TTC549 (cell line): ENCODE results near the gene COL4A2.
"Not testable (repeated sequence)": the region's sequence is repeated elsewhere in the genome, so short reads cannot be mapped to it uniquely, and the experiment has no call there.

ENCODE experiments used
- FAIRE-seq: peaks from 2 replicates; lab custom pipeline; 2012; peaks lifted over from hg19 to GRCh38; lab: Jason Lieb, UNC

COL4A2 gene

GRCh38 chr13:110520431-110521295, 213.6 kb downstream of the COL4A2 start:
- FAIRE-seq, result no peak

DNA sequence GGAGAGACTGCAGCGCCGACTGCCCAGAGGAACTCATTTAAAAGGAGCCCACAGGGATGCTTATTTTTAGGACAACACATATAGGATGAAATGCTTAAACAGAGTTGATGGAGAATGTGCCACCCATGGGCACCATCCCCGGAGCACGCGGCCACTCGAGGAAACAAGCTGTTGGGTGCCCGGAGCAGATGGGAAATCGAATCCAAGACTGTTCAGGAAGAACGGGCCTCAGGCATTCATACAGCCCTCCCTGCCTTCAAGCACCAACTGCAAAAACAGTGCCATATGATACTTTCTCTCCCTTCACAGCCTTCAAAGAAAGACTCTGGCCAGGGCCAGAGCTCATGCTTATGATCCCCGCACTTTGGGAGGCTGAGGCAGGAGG, 214.2 kb downstream of the COL4A2 start:
- no peak for FAIRE-seq

GRCh38 chr13:110521946-110522345, 214.9 kb downstream of the COL4A2 start:
- no peak for FAIRE-seq

DNA sequence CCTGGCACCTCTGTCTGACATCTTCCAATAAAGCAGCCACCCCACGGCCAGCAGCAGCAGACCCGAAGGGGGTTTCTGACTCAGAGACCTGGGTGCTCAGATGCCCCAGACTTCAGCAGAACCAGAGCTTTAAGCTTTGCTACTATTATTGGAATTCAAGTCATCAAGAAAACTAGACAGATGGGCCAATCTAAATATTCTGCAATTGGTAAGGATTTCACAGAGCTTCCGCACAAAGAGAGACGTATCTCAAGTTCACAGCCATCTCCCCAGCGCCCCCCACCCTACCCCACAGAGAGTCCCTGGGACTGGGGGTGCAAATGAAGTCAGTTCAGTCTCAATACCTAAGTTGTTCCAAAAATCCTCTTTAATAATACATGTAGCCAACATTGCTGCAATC, 215.6 kb downstream of the COL4A2 start:
- FAIRE-seq, result no peak

DNA sequence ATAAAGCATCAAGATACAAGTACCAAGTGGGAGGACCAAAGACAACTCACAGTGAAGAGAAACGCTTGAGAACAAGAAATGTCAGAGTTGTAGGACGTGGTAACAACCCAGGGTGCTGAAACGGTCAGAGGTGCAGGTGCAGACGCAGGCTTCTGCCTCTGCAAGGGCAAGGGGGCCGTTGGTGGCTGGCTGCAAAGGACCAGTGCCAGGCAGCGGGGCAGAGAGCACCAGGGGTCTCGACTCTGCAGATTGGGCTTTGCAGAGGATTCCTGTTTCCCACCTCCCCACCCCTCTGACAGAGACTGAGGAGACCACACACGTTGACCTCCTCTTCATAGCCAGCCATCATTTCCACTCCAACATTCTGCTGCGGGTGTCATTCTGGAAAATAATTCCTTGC, 216.1 kb downstream of the COL4A2 start:
- no peak for FAIRE-seq

GRCh38 chr13:110523838-110524540, 216.9 kb downstream of the COL4A2 start:
- FAIRE-seq, result no peak

- FAIRE-seq, result no peak
Measured at GRCh38 chr13:110524541-110525257, 217.6 kb downstream of the COL4A2 start.

- FAIRE-seq, result no peak
Measured at GRCh38 chr13:110525328-110526319, 218.5 kb downstream of the COL4A2 start.

DNA sequence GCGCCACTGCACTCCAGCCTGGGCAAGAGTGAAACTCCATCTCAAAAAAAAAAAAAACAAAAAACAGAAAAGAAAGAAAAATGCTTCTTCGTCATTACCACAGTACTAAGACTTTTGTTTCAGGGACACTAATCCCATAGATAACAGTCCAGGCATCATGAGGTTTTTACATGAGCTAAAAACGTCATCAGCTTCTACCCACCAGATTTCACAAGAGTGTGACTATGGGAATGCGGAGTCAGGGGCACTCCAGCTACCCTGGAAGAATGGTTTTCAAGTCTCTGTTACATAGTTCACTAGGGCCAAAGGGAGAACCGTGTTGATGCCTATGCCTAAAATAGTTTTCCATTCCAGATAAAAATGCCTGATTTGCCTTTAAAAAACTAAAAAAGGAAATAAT, 221.3 kb downstream of the COL4A2 start:
- FAIRE-seq, result no peak

DNA sequence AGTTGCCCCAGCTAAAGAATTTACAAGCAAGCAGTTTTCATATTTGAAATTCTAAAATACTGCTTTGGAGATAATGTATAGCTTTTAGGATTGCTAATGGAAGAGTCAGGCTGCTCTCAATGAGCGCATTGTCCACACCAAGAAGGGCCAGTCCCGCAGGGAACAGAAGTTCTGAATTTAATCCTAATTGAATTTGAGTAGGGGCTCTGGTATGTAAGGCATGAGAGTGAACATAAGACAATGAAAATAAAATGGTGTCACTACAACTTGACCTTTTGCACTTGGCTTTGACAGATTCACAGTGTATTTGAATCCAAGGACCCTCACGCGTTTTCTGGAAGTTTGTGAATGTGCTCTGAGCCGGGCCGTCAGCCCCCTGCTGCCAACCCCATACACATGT, 221.8 kb downstream of the COL4A2 start:
- FAIRE-seq, result no peak

DNA sequence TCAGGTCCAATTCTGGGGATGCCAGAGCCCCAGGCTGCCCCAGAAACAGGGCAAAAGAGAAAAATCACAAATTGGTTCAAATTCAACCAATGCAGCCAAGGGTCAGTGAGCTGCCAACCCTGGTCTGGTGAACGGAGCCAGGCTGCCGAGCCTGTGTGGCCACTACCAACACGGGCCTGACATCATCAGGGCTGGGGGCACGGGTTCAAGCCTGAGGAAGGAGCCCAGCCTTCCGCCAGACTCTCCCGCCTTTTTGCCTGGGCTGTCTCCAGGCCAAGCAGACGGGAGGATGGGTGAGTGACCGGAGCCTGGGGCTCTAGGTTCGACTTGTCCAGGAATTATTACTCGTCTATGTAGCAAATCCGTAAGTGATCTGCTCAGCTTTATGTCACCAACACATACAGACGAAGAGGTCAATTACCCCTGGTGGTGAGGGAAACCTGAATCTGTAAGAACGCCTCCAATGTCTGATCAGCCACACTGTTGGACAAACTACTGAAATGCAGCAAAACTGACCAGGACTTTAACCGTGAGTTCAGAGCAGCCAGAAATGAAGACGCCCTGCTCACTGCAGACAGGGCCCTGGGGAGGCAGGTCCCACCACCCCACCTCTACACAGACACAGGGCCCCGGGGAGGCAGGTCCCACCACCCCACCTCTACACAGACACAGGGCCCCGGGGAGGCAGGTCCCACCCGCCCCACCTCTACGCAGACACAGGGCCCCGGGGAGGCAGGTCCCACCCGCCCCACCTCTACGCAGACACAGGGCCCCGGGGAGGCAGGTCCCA, 222.6 kb downstream of the COL4A2 start:
- no peak for FAIRE-seq

GRCh38 chr13:110531100-110531499, 224.0 kb downstream of the COL4A2 start:
- FAIRE-seq, result no peak

DNA sequence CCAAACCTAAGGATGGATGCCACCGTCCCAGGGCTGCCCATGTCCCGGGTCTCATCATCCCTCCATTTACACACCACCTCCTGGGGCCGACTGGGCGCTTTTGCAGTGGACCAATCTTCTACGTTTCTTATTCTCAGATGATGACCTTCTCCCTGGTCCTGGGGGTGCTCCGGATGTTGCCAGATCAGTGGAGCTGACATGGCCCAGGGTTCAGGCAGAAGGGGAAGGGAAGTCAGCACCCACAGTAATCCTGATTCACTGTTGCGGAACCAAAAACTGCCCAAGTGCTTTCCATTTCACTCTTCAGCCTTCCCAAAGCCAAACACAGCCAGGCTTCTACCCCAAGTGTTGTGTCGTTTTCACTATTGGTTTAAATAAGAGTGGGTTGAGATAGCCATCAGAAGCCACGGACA, 224.6 kb downstream of the COL4A2 start:
- no peak for FAIRE-seq

- not testable (repeated sequence) for FAIRE-seq
Measured at GRCh38 chr13:110532258-110532657, 225.2 kb downstream of the COL4A2 start.

DNA sequence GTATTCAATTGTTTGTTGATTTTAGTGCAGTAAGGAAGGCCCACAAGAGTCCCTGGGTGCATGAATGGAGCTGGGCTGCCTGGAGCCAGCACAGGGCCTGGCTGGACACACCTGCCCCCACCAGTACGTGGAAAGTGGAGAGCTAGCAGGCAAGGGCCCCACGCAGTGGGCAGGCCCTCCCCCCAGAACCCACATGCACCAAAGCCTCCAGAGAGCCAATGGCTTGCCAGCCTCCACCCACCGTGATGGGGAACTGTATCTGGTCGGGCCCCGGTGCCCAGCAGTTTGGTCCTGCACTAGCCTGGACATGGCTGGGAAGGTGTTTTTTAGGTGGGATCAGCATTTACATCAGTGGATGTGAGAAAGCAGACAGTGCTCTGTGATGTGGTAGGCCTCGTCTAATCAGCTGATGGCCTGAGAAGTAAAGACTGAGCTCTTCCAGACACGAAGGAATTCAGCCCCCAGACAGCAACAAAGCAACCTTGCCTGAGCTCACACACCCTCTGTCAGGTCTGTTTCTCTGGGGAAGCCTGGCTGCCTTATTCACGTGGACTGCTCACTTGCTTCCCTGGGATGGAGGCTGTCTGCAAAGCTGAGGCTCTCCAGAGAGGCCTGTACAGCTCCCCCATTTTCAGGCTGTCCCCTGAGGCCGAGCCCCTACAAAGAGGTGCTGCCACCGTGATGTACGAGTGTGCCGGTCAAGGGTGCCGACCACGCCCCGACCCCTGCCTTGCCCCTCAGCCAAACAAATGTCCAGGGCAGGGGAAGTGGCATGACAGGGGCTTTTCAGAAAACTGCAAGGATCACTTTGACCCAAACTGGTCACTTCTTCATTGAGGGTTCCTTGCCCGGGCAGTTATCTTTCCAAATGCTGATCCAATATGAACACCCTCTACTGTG, 226.9 kb downstream of the COL4A2 start:
- no peak for FAIRE-seq

DNA sequence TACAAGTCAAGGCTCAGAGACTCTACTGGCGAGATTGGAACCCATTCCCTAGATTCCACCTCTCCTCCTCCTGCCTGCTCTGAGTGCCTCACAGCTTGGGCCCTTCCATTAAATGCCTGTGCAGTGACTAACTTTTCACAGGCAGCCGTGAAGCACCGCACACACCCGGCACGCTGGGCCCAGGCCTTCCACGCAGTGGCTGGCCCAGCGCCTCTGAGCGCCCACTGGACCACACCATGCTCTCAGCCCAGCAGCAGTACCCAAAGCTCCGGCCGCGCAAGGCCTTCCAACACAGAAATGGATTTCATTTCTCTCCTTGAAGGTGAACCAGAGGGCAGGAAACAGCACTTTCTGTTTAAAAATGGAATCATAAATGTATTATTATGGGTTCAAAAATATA, 228.4 kb downstream of the COL4A2 start:
- FAIRE-seq, result no peak

- no peak for FAIRE-seq
Measured at GRCh38 chr13:110536006-110536693, 229.1 kb downstream of the COL4A2 start.

DNA sequence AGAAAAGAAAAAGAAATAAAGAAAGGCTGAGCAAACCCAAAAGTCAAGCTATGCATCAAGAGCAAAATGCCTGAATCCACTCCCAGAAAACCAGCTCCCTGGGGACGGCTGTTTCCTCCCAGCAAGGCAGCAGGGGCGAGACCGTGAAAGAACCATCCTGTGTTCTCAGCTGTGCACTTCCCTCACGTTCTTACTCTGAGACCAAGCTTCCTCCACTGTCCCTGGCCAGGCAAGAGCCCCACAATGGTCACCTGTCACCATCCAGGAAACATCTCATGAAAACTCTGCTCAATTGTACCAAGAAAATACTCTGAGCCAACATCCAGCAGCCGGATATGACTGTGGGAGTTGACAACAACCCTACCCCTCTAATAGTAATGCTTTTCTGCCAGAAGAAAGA, 231.5 kb downstream of the COL4A2 start:
- no peak for FAIRE-seq

DNA sequence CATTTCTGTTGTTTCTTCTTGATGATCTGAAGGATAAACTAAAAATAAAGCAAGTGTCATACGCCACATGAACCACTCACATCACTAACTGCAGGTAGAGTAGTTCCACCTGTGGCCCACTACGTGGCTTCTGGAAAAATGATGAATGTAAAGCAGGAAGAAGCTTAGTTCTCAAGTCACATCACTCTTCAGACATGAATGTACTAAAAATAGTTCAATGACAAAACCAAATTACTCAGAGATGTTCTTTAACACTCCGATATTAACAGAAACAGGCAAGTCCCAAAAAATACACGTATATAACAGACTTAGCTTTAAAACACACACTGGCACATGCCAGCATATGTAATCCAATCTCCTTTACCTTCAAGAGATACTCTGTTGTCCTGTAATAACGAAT, 232.8 kb downstream of the COL4A2 start:
- no peak for FAIRE-seq
